GM20431 (cell line): Measurements from ENCODE around the gene CTIF.

Source experiments
- in situ Hi-C: fragments of 300-500 bp; cut with MseI, MboI; formaldehyde crosslinking; loops from one replicate; pipeline ENCODE4 v1.15.0; 2020; ENCODE audit warnings: low sequenced_read_pairs; ENCODE audit not compliant: unreplicated experiment

The CTIF gene

GRCh38 chr18:48615566-48616401, 77.0 kb downstream of the CTIF start:
- in situ Hi-C loops = no loop called here

GRCh38 chr18:48616484-48617255, 77.8 kb downstream of the CTIF start:
- in situ Hi-C loops = no loop called here

GRCh38 chr18:48617844-48618497, 79.1 kb downstream of the CTIF start:
- in situ Hi-C loops = no loop called here

GRCh38 chr18:48619016-48619415, 80.2 kb downstream of the CTIF start:
- in situ Hi-C loops = no loop called here

- in situ Hi-C loops = no loop called here
Observed at GRCh38 chr18:48619501-48619900, 80.7 kb downstream of the CTIF start.

GRCh38 chr18:48620071-48620470, 81.2 kb downstream of the CTIF start:
- in situ Hi-C loops = no loop called here

GRCh38 chr18:48621240-48621639, 82.4 kb downstream of the CTIF start:
- in situ Hi-C loops = no loop called here

- in situ Hi-C loops = no loop called here
Observed at GRCh38 chr18:48621815-48622555, 83.2 kb downstream of the CTIF start.

- in situ Hi-C loops = no loop called here
Observed at GRCh38 chr18:48622911-48623431, 84.1 kb downstream of the CTIF start.

GRCh38 chr18:48623468-48624235, 84.8 kb downstream of the CTIF start:
- in situ Hi-C loops = no loop called here

- in situ Hi-C loops = no loop called here
Observed at GRCh38 chr18:48624856-48625255, 86.0 kb downstream of the CTIF start.

- in situ Hi-C loops = no loop called here
Observed at GRCh38 chr18:48627216-48627615, 88.4 kb downstream of the CTIF start.

- in situ Hi-C loops = no loop called here
Observed at GRCh38 chr18:48629730-48630324, 91.0 kb downstream of the CTIF start.

GRCh38 chr18:48631851-48632250, 93.0 kb downstream of the CTIF start:
- in situ Hi-C loops = no loop called here

GRCh38 chr18:48632676-48633257, 93.9 kb downstream of the CTIF start:
- in situ Hi-C loops = no loop called here

- in situ Hi-C loops = no loop called here
Observed at GRCh38 chr18:48634491-48634890, 95.7 kb downstream of the CTIF start.

GRCh38 chr18:48634975-48635374, 96.1 kb downstream of the CTIF start:
- in situ Hi-C loops = no loop called here

GRCh38 chr18:48635806-48636205, 97.0 kb downstream of the CTIF start:
- in situ Hi-C loops = no loop called here
